Esophagus squamous epithelium (tissue), 4 donors: ENCODE measurements around the gene STAT3.

Experiments
- POLR2A ChIP-seq, 4 donors: fragments of 450-650 bp; IDR thresholded peaks; one replicate each; pipeline ENCODE4 v1.6.1; 2017; ENCODE audit warnings: antibody characterized with exemption in 4 of 4, mild to moderate bottlenecking in 4 of 4, moderate library complexity in 3 of 4
- TF ChIP-seq, protein P1 (sequence below), 6 experiments: fragments of 450-650 bp in 4 of 6; fragments of 200-600 bp in 2 of 6; sonication (generic) in 2 of 6; IDR thresholded peaks; one replicate each; pipeline ENCODE4 v1.5.1; 2016 to 2019; ENCODE audit warnings: antibody characterized with exemption in 6 of 6, mild to moderate bottlenecking in 4 of 6, moderate library complexity in 4 of 6

DNA sequence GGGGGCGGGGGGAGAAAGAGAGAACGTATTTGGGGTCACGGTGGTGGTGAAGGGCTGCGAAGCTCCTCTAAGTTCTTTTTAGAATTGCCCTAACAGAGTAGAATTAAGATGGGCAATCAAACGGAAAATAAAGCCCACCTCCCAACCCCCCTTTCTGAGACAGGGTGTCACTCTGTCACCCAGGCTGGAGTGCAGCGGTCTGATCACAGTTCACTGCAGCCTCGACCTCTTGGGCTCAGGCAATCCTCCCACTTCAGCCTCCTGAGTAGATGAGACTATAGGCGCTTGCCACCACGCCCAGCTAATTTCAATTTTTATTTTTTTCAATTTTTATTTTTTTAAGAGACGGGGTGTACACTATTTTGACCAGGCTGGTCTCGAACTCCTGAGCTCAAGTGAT, 35.5 kb upstream of the STAT3 start:
- TF ChIP-seq, protein P1, sequence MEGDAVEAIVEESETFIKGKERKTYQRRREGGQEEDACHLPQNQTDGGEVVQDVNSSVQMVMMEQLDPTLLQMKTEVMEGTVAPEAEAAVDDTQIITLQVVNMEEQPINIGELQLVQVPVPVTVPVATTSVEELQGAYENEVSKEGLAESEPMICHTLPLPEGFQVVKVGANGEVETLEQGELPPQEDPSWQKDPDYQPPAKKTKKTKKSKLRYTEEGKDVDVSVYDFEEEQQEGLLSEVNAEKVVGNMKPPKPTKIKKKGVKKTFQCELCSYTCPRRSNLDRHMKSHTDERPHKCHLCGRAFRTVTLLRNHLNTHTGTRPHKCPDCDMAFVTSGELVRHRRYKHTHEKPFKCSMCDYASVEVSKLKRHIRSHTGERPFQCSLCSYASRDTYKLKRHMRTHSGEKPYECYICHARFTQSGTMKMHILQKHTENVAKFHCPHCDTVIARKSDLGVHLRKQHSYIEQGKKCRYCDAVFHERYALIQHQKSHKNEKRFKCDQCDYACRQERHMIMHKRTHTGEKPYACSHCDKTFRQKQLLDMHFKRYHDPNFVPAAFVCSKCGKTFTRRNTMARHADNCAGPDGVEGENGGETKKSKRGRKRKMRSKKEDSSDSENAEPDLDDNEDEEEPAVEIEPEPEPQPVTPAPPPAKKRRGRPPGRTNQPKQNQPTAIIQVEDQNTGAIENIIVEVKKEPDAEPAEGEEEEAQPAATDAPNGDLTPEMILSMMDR (IDR thresholded peaks at IDR 0.05): no peak
- no peak for TF ChIP-seq POLR2A (IDR thresholded peaks at IDR 0.05)
